Hematopoietic multipotent progenitor cell treated with erythropoietin and hydrocortisone succinate and interleukin-3 and kit ligand, for 17 days (in vitro differentiated cells): ENCODE results near the gene BAHCC1.
A peak's percentile ranks its signal among the peaks of the same experiment; 100 is the strongest.

Source experiments
- DNase-seq: peaks from one replicate; pipeline ENCODE4 v3.0.0-alpha.2; 2015; ENCODE audit warnings: low spot score

Gene BAHCC1

GRCh38 chr17:81493198-81494038, 98.2 kb downstream of the BAHCC1 start:
- DNase-seq, result no peak

DNA sequence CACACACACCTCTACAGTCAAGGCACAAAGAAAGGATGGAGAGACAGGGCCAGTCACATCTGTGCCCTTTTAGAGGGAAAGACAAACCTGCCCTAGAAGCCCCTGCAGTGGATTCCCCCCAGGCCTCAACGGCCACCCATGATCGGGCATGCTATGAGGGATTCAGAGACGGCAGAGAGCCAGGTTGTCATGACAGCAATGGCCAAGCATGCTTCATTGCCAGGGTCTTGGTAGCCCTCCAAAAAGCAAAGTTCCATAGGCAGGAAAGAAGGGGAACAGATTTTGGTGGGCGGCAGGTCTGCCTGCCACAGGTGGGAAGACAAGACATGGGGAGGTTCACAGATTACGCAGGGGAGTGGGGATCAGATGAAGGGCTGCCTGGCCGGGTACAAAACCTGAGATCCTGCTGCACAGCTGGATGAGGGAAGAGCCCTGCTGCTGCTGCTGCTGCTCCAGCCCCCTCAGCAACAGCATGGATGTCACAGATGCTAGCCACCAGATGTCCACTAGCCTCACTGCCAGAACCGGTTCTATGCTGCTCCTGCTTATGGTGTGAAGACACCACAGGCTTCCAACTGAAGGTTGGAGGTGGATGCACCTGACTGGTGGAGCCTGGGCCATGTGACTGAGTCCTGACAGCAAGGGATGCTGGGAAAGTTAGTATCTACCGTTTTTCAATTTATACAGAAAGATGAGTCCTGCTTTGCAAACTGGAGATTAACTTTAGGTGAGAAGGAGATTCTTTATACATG, 99.5 kb downstream of the BAHCC1 start:
- DNase-seq, result no peak

DNA sequence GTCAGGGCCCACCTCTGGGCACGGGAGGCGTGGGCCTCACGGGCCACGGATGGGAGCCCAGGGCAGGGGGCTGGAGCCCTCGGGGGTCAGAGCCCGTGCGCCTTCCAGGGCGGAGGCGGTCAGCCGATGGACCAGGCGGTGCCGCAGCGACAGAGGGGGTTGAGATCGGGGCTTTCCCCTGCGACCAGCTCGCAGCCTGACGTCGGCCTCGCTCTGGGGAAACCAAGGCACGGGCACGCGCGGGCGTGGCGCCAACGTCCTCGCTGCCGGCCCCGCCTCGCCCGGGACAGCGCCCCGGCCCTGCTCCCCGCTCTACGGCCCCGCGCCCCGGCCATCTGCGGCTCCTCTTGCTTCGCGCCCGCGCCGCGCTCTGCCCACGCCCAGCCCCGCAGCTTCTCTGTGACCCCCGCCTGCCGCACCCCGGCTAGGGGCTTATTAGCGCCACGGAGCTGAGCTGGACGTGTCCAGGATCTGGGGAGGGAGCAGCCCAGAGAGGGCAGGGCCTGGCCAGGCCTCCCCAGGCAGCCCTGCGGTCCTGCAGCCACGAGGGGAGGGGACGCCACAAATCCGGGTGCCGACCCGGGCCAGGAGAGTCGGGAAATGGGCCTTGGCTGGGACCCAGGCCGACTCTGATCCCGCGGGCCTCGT, 103.8 kb downstream of the BAHCC1 start:
- DNase-seq, result no peak

GRCh38 chr17:81499601-81499970, 104.3 kb downstream of the BAHCC1 start:
- DNase-seq, result no peak

DNA sequence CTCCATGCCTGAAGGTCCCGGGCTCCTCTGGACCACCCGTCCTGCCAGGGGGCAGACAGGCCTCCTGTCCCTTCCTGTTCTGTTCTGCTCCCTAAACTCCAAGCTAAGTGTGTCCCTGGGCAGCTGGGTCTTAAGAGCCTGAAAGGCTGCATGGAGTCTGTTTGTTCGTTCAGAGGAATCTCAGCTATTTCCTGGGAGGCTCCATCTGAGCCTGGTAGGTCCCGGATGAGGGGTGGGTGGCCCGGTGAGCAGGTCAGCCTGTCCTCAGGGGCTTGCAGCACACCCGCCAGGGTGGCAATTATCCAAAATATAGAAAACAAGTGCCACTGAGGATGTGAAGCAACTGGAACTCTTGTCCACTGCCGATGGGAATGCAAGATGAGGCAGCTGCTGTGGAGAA, 104.8 kb downstream of the BAHCC1 start:
- DNase-seq, result no peak

DNA sequence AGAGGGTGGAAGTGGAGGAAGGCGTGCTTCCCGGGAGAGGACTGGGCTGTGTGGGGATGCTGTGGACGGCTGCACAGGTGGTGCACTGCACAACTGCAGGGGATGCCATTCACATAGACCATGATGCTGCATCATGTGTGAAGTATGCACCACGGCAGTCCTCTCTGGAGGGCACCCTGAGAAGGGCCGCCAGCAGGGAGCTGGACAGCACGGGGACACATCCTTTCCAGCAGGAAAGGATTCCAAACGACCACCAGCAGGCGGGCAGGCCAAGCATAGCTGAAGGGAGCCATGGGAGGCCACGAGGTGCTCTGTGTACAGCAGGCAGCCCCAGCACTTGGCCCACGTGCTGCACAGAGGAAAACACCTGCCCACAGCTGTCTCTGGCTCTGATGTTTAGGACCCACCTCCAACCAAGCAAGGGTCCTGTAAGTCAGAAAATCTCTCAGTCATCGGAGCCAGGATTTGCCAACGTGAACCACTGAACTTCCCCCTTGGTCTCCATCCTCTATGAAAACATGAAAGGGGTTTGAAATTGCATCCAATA, 107.3 kb downstream of the BAHCC1 start:
- DNase-seq, result no peak

DNA sequence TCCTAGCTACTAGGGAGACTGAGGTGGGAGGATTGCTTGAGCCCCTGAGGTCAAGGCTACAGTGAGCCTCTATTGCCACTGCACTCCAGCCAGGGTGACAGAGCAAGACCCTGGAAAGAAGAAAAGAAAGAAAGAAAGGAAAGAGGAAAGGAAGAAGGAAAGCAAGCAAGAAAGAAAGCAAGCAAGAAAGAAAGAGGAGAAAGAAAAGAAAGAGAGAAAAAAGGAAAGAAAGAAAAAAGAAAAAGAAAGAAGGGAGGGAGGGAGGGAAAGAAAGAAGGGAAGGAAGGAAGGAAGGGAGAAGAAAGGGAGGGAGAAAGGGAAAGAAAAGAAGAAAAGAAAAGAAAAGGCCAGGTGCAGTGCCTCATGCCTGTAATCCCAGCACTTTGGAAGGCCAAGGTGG, 108.4 kb downstream of the BAHCC1 start:
- no peak for DNase-seq

GRCh38 chr17:81508639-81509206, 113.5 kb downstream of the BAHCC1 start:
- no peak for DNase-seq

DNA sequence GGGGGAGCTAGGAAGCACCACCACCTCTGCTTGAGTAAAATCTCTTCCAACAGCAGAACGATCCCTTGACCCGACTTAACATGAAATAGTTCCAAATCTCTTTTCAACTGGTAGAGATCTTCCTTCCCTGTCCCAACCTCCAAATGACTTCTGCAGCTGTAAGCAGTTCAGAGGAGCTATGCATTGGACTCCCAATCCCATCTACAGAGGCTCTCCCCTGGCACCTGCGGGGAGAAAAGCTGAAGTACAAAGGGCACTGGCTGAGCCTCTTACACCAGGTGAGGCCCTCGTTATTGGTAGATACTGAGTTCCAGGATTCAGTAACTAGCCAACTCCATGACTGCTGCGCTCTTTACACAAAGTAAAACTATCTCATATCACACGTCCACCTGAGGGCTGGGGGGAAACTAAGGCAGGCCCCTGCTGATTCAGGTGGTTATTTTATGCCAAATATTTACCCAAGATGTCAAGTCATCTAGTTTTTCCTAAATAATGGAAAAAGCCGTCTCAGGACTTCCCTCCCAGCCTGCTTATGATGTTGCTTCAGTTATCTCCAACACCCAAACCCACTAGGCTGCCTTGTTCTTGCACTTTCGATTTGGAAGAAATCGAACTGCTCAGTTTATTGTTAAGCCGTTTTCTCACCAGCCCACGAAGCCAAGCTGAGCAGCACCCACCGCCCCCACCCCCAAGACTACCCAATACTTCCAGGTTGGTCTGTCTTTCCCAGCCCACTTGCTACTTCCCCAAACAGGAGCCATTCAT, 114.1 kb downstream of the BAHCC1 start:
- no peak for DNase-seq

DNA sequence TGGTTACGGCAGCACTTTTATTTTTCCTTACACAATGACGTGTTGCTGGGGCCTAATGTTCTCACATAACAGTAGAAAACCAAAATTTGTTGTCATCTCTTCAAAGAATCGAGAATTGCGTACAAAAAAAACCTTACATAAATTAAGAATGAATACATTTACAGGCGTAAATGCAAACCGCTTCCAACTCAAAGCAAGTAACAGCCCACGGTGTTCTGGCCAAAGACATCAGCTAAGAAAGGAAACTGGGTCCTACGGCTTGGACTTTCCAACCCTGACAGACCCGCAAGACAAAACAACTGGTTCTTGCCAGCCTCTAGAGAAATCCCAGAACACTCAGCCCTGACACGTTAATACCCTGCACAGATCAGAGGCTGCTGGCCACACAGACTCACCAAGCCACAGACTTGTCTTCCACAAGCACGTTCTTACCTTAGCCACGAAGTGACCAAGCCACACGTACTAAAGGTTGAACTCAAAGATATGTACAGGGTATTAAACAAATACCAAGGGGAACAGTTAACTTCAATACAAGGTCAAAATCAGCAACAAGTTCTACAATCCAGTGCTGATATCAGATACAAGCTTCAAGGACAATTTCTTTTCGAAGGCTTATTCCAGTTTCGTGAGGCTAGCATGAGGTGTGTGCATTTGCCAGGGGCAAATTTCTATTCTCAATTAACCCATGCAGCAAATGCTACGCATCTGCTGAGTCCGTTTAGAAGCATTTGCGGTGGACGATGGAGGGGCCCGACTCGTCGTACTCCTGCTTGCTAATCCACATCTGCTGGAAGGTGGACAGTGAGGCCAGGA, 114.9 kb downstream of the BAHCC1 start:
- DNase-seq, result no peak

DNA sequence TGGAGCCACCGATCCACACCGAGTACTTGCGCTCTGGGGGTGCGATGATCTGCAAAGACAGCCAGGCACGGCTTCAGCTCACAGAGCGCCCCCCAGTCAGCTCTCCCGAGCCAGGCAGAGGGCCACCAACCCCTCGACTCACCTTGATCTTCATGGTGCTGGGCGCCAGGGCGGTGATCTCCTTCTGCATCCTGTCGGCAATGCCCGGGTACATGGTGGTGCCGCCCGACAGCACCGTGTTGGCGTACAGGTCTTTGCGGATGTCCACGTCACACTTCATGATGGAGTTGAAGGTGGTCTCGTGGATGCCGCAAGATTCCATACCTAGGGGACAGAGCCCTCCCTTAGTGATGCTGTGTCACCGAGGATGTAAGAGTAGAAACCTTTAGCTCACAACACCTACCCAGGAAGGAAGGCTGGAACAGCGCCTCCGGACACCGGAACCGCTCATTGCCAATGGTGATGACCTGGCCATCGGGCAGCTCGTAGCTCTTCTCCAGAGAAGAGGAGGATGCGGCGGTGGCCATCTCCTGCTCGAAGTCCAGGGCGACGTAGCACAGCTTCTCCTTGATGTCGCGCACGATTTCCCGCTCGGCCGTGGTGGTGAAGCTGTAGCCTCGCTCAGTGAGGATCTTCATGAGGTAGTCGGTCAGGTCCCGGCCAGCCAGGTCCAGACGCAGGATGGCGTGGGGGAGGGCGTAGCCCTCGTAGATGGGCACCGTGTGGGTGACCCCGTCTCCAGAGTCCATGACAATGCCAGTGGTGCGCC, 115.7 kb downstream of the BAHCC1 start:
- DNase-seq, result no peak

- DNase-seq, result no peak
Measured at GRCh38 chr17:81511554-81511803, 116.2 kb downstream of the BAHCC1 start.

GRCh38 chr17:81511804-81512561, 116.7 kb downstream of the BAHCC1 start:
- no peak for DNase-seq

- DNase-seq, result peak; percentile 77
Measured at GRCh38 chr17:81512562-81513371, 117.5 kb downstream of the BAHCC1 start, which contains the start of gene ACTG1. Gene ACTG1, minus strand, starts transcription at chr17:81512799. Its CDS starts 445 bp downstream, at chr17:81512354.

DNA sequence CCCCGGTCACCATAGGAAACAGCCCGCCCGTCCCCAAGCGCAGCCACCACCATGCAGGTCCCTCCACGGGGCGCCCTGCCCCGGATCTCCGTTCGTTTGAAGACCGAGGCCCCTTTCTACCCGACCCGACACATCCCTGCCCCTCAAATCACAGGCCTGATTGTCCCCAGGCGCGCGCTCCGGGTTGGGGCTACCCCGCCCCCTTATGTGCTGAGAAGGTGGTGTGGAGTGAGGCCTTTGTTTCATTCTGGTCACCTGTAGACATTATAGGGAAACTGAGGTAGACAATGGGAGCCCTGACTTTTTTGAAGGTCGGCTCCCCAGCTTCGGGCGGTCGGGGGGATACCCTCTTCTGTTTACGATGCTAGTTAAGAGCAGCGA, 118.1 kb downstream of the BAHCC1 start:
- no peak for DNase-seq

- DNase-seq, result no peak
Measured at GRCh38 chr17:81513753-81514488, 118.7 kb downstream of the BAHCC1 start.

DNA sequence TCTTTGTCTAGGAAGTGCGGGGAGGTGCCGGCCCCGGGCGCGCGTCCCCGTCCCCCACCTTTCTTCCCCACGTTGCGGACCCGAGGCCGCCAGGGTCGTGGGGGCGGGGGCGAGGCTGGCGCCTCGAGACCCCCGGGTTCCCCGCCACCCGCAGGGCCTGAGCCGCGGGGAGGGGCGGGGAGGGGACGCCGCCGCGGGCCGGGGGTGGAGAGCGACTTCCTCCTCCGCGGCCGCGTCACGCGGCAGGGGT, 119.2 kb downstream of the BAHCC1 start:
- no peak for DNase-seq
